Activated T-helper 1 cell treated with anti-CD3 and anti-CD28 coated beads, Interleukin-2, amount 50 U/mL, for 16 hours (primary cell): ENCODE results near the gene PADI4.

Source experiments
- DNase-seq, 2 donors: peaks; one replicate each; pipeline ENCODE4 v3.0.0-alpha.2; 2020; ENCODE audit warnings: low read depth in 1 of 2, low spot score in 1 of 2

PADI4 gene

DNA sequence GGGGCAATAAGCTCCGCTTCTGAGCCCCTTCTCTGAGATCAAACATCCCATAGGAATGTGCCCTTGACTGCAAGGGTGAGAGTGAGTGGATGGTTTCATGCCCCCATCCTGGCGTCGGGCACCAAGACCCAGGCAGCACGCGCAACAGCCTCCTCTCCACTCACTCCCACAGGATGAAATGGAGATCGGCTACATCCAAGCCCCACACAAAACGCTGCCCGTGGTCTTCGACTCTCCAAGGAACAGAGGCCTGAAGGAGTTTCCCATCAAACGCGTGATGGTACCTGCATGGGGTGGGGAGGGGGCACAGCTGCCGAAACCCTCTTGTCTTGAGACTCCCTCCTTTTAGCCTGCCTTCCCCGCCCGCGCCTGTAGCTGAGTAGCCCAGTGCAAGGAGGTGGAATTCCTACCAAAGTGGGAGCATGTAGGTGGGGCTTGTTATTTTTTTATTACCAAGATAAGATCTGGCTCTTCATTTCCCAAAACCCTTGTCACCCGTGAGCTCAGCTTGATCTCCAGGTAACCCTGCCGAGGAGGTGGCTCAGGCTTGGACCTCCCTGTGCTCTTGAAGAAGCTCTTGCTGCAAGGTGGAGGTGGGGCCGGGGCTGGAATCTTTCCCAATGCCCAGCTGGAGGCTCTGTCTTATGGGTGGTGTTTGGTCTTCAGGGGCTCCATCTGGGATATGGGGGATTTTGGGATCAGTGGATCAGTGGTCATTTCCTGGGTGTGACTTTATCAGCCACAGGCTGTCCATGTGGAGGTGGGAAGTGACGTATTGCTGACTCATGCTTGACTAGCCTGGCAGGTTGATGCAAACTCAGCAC lies 40.0 kb downstream of the PADI4 start:
- DNase-seq = no peak

DNA sequence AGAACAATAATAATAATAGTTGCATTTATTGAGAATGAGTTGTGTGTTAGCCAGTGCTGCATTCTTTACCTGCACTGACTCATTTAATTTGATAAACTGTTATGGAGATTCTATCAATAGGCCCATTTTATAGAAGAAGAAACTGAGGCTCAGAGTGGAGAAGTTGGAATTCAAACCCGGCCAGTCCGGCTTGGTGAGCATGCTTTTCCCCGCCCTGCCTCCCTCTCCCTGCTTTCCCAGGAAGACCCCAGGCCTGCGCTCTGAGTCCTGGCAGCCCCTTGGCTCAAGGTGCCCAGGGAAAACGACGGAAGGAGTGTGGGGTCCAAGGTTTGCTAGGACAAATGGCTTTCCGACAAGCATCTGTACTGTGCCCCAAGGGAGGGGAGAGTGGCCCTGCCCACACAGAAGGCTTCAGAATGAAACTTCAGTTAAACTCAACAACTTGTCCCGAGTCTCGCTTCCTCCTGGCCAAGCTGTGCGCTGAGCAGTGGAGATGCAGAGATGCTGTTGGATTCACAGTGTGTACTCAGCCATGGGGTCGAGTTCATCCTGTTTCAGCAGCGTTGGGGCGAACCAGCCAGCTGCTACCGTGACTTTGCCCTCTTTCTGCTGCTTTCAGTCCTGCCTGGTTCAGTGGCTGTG lies 40.7 kb downstream of the PADI4 start:
- DNase-seq = no peak

DNA sequence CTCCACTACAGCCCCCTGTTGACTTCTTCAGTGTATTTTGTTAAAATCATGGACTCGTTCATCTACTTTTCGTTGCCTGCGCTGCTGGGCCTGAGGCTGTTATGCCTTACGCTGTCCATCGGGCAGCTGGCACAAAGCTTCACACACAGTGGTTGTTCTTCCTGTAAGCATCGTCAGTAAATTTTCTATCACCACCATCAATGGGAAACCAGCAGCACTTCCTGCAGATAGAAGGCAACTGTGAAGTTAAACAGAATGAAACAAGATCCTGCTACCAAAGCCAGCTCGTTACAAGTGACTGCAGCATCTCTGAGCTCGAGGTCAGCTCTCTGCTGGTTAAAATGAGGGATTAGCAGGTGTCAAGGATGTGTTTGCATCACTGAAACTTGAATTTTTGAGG lies 42.1 kb downstream of the PADI4 start:
- no peak for DNase-seq

DNA sequence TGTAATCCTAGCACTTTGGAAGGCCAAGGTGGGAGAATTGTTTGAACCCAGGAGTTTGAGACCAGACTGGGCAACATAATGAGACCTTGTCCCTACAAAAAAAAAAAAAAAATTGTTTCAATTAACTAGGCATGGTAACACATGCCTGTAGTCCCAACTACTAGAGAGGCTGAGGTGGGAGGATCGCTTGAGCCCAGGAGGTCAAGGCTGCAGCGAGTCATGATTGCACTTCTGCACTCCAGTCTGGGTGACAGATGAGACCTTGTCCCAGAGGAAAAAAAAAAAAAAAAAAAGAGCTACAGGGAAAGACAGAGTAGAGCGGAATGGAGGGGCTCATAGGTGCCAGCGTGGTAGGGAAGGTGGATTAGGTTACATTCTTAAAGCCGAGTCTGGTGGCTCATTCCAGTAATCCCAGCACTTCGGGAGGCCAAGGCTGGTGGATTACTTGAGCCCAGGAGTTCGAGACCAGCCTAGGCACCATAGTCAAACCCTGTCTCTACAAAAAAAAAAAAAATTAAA lies 43.0 kb downstream of the PADI4 start:
- no peak for DNase-seq

- DNase-seq = no peak
These were observed 43.8 kb downstream of the PADI4 start for GRCh38 chr1:17351598-17352324.

DNA sequence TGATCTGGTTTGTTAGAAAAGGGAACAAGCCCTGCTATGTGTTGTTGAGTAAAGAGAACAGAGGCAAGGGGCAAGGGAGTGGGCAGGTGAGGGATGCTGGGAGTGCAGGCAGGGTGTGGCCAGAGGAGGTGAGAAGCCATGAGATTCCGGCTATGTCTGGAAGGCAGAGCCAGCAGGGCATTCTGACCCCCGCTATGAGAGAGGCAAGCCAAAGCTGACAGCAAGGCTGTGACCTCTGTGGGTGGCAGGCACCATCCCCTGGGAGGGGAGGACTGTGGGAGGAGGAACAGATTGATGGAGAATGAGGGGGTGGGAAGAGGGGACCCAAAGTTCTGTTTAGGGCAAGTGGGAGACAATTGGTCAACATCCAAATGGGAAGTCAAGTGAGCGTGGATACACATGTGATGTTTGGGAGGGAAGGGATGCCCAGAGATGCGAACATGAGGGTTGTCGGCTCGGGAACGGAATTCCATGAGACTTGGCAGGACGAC lies 44.5 kb downstream of the PADI4 start:
- no peak for DNase-seq

DNA sequence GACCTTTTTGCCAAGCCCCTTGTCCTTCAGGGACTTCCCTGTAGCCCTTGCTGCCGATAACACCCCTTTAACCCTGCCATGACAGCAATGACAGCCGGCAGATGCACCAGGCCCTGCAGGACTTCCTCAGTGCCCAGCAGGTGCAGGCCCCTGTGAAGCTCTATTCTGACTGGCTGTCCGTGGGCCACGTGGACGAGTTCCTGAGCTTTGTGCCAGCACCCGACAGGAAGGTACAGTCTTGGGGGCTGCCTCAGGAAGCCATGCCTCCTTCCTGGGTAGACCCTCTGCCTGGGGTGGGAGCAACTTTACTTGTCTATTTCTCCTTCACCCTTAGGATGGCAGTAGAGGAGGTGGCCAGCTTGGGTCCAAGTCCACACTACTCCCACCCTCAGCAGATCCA lies 47.9 kb downstream of the PADI4 start:
- no peak for DNase-seq

GRCh38 chr1:17356387-17357026 lies 48.5 kb downstream of the PADI4 start:
- no peak for DNase-seq

- no peak for DNase-seq
These were observed 50.6 kb downstream of the PADI4 start for GRCh38 chr1:17358557-17358956.

GRCh38 chr1:17359031-17359430 lies 51.0 kb downstream of the PADI4 start:
- no peak for DNase-seq

- no peak for DNase-seq
These were observed 51.8 kb downstream of the PADI4 start for GRCh38 chr1:17359808-17360207.

DNA sequence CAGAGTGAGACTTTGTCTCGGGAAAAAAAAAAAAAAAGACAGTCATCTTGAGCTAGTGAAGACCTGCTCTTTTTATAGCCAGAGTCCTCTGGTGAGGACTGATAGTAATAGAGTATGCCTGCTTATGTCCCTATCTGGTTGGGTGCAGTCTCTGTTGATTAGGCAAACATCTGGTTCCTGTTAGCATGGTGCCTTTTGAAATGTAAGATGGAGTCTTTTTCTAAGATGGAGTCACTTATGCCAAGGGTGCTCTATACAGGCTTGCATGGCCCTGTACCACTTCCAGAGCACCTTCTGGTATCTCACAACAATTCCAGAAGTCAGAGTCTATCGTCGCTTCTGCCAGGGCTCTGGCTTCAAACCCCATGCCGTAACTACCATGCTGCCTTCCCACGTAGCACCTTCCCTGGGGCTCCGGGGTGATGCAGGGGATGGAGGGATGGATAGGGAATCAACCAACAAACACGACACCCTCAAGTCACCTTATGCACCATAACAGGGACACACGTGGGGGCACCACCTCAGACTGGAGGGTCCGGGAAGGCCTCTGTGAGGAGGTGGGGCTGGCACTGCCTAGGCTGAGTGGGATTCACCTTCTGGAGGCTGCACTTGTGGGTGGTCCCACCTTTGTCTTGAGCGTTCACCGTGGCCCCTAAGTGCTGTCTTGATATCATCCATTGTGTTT lies 52.4 kb downstream of the PADI4 start:
- DNase-seq = no peak

GRCh38 chr1:17361687-17362086 lies 53.7 kb downstream of the PADI4 start:
- no peak for DNase-seq

- DNase-seq = no peak
These were observed 55.4 kb downstream of the PADI4 start for GRCh38 chr1:17363351-17363750.

DNA sequence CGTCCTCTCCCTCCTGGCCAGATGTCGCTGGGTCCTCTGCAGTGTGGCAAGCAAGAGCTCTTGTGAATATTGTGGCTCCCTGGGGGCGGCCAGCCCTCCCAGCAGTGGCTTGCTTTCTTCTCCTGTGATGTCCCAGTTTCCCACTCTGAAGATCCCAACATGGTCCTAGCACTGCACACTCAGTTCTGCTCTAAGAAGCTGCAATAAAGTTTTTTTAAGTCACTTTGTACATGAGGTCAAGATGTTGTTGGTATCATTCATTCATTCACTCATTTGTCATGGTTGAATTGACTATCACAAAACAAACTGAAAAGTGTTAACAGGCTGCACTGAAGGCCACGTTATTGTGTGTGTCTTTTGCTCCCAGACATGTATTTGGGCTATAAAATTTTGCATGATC lies 55.8 kb downstream of the PADI4 start:
- no peak for DNase-seq

- DNase-seq = no peak
These were observed 57.3 kb downstream of the PADI4 start for GRCh38 chr1:17365293-17365692.

DNA sequence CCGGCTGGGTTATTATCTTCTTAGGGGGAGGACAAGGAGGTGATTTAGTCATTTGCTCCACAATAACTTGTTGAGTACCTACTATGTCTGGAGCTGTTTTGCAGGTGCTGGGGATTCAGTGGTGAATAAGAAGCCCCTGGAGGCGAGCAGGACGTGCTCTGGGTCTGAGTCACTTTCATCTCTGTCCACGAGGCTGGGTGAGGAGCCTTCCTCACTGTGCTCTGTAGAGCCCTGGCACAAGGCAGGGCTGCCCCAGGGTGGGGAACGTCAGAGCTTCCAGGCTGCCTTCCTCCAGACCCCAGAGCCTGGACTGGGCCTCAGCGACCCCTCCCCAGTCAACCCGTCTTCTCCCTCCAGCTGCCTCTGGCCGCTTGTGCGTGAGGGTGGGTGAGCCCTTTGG lies 61.5 kb downstream of the PADI4 start:
- DNase-seq = no peak

- DNase-seq = no peak
These were observed 62.6 kb downstream of the PADI4 start for GRCh38 chr1:17370618-17371017.

DNA sequence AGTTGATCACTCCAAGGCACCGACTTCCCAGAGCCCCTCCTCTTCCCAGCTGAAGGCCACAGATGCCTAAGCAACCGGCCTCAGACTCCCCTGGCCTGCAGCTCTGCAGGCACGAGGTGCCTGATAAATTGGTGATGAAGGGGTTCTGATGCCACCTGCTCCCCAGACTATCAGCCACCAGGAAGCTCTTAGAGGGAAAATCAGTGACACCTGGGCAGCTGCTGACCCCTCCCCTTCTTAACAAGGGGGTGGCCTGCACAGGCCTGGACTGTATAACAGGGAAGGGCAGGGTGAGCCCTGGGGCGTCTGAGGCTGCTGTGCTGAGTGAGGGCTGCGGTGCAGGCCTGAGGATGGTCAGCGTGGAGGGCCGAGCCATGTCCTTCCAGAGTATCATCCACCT lies 63.9 kb downstream of the PADI4 start, which contains the start of gene PADI6:
Gene PADI6 (plus strand): TSS at position 301 of the 400 bp plus-strand sequence. CDS start 50 bp downstream, at position 351.
- DNase-seq = no peak

GRCh38 chr1:17372955-17373354 lies 65.0 kb downstream of the PADI4 start:
- DNase-seq = no peak

GRCh38 chr1:17375651-17376050 lies 67.7 kb downstream of the PADI4 start:
- no peak for DNase-seq
